GM20000 (cell line): ENCODE results near the gene RAB7A.

Experiments
- DNase-seq: peaks from one replicate; pipeline ENCODE4 v3.0.0; 2012; ENCODE audit warnings: low spot score
- CTCF ChIP-seq: IDR thresholded peaks from 2 replicates; pipeline ENCODE4 v1.5.1; 2012; ENCODE audit warnings: mild to moderate bottlenecking, control low read depth; ENCODE audit errors: extremely low read depth, missing control alignments

Gene RAB7A

GRCh38 chr3:128784843-128785242, 58.9 kb downstream of the RAB7A start:
- no peak for TF ChIP-seq CTCF
- DNase-seq, result no peak

GRCh38 chr3:128786434-128787020, 60.5 kb downstream of the RAB7A start:
- DNase-seq, result no peak
- TF ChIP-seq CTCF, result no peak

GRCh38 chr3:128787256-128788253, 61.6 kb downstream of the RAB7A start:
- no peak for DNase-seq
- no peak for TF ChIP-seq CTCF

- DNase-seq, result no peak
- no peak for TF ChIP-seq CTCF
These were observed 62.4 kb downstream of the RAB7A start for GRCh38 chr3:128788268-128788869.

GRCh38 chr3:128794067-128794768, 68.2 kb downstream of the RAB7A start:
- no peak for DNase-seq
- no peak for TF ChIP-seq CTCF

GRCh38 chr3:128794770-128795649, 69.0 kb downstream of the RAB7A start:
- DNase-seq, result peak; percentile 69

More at GRCh38 chr3:128794770-128795649, 69.0 kb downstream of the RAB7A start:
- TF ChIP-seq CTCF, result peak; percentile 44
